ENCODE data around the gene RAMP1.

RAMP1 gene

GRCh38 chr2:237876061-237876526 is 16.7 kb downstream of the RAMP1 start:
- DNase-seq (ENCODE audit: low read depth in 4 of 4, low spot score in 1 of 4): no peak

DNA sequence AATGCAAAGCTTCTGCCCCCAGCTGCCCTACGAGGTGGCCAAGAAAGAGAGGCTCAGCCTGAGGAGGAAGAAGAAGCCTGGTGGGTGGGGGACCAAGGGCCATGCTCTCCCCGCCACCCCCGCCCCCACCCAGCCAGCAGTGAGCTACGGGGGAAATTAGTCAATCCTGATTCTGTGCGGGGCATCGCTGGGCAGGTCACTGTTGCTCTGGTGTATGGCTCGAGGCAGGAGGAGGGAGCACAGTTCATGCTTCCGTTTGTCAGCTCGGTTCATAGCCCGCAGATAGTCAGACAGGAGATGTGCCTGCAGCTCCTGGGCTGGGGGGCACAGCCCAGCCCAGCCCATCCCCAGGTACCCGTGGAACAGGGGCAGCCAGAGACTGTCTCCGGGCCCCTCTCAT is 17.1 kb downstream of the RAMP1 start:
- no peak for DNase-seq (ENCODE audit: low read depth in 4 of 4, low spot score in 1 of 4)

- no peak for DNase-seq (ENCODE audit: low read depth in 4 of 4, low spot score in 1 of 4)
These were observed 17.6 kb downstream of the RAMP1 start for GRCh38 chr2:237876951-237877491.

DNA sequence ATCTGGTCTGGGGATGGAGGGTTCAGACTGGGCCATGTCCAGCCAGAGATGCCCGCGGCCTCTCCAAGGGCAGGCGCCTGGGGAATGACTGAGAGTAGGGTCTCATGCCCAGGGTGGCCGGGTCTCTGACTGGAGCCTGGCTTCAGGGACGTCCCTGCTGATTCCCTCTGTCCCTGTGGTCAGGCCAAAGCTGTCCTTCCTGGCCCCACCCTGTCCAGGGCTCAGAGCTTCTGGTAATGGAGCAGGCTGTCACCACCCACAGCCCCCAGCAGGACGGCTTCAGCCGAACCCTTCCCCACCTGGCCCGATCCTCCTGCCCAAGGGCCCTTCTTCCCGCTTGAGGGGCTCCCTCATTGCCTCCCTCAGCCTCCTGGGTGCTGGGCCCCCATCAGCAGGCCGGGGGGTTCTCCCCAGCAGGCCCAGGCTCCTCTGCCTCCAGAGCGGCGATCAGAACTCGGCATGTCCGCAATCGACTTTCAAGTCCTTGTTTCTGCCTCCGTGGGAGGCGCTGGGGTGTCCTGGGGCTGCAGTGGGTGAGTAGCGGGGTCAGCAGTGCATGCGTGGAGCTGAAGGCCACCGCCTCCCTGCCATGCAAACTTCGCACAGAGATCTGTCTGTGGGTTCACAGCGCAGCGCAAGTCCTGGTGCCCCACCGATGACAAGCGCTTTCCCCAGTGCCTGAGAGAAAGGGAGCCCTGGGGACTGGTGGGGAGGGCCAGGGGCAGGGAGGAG is 18.3 kb downstream of the RAMP1 start:
- DNase-seq (ENCODE audit: low read depth in 4 of 4, low spot score in 1 of 4): no peak

DNA sequence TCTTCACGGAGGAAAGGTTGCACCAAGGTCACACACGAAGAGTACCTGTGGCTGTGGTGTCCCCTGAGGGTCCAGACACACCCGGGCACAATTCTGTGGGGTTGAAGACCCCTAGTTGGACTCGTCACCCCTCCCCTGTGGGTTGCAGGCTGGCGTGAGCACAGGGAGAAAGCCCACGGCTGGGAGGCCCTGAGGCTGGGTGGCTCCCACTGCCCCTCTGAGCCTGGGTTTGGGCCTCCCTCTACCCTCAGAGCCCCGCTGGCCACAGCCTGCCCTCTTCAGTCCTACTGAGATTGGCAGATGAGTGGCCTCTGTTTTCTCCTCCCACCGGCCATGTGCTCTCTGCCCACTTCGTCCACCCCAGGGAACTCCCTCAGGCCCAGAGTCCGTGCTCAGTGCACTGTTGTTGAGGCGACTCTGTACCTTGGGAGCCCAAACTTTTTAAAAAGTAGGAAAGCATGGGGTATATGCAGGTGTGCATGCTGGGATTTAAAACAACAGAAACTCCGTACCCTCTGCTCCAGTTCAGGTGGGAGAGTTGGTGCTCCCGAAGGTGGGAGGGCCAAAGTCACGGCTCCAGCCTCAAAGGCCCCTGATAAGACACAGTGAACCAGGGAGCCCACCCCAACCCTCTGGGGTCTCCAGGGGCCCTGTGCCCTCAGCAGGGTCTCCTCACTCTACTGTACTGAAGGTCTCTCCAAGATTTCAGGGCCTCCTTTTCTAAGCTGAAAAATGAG is 19.1 kb downstream of the RAMP1 start:
- no peak for DNase-seq (ENCODE audit: low read depth in 4 of 4, low spot score in 1 of 4)

DNA sequence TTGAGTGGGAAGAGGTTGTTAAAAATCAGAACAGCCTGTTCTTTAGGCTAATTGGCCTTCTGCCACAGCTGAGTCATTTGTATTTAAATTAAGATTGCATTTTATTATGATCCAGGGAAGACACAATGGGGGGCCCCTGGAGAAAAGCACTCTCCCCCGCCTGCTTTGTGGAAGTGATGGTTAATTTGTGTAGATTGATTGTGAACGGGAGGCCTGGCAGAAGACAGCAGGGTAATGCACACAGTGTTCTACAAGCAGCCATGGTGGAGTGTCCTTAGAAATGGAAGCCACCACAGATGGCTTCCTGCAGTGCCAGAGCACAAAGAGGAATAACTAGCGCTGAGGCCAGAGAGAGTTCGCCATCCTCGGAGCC is 19.6 kb downstream of the RAMP1 start:
- DNase-seq (ENCODE audit: low read depth in 4 of 4, low spot score in 1 of 4): no peak

GRCh38 chr2:237879991-237880560 is 20.7 kb downstream of the RAMP1 start:
- no peak for DNase-seq (ENCODE audit: low read depth in 4 of 4, low spot score in 1 of 4)

- DNase-seq (ENCODE audit: low read depth in 4 of 4, low spot score in 1 of 4): no peak
These were observed 23.4 kb downstream of the RAMP1 start for GRCh38 chr2:237882510-237883481.

DNA sequence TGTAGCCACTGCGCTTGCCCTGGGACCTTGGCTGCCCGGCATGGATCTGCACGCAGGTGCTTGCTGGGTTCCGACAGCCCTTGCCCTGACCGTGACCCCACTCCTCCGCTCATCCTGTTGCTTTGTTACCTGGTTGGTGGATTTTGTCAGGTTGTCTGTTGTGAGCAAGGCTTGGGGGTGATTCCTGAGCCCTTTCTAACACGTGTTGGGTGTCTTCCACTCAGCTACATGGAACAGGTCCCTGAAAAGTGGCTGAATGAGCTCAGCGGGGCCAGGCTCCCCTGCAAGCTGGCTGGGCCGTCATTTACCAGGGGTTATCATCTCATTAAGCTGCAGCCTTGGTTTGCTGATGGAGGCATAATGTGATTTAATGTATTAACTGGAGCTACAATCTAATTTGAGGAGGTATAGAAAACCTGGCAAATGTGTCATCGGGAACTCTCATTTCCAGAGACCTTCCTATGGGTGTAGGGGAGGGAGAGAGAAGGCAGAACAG is 24.6 kb downstream of the RAMP1 start:
- DNase-seq (ENCODE audit: low read depth in 4 of 4, low spot score in 1 of 4): no peak

DNA sequence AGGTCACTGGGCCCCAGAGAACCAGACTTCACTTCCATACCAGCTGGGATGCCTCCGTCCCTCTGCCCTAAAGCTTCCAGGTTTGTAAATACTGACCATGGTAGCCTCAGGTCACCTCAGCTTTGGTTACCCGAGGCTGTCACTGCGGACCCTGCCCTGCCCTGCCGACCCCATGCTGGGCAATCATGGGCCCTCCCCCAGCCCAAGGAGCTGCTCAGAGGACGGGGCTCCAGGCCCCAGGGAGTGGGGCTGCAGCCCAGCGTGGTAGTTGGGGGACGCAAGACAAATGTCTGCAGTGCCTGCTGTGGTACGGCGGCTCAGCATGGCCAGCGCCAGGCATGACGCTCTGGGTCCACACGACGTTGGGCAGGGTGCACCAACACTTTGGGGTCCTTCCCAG is 25.3 kb downstream of the RAMP1 start:
- no peak for DNase-seq (ENCODE audit: low read depth in 4 of 4, low spot score in 1 of 4)

- DNase-seq (ENCODE audit: low read depth in 4 of 4, low spot score in 1 of 4): no peak
These were observed 25.9 kb downstream of the RAMP1 start for GRCh38 chr2:237885111-237885930.

GRCh38 chr2:237885931-237886684 is 26.7 kb downstream of the RAMP1 start:
- DNase-seq (ENCODE audit: low read depth in 4 of 4, low spot score in 1 of 4): no peak

- DNase-seq (ENCODE audit: low read depth in 4 of 4, low spot score in 1 of 4): no peak
These were observed 27.5 kb downstream of the RAMP1 start for GRCh38 chr2:237886685-237887481.

GRCh38 chr2:237888389-237888788 is 29.0 kb downstream of the RAMP1 start:
- DNase-seq (ENCODE audit: low read depth in 4 of 4, low spot score in 1 of 4): no peak

GRCh38 chr2:237889016-237889415 is 29.6 kb downstream of the RAMP1 start:
- no peak for DNase-seq (ENCODE audit: low read depth in 4 of 4, low spot score in 1 of 4)

GRCh38 chr2:237889811-237890210 is 30.4 kb downstream of the RAMP1 start:
- DNase-seq (ENCODE audit: low read depth in 4 of 4, low spot score in 1 of 4): no peak

DNA sequence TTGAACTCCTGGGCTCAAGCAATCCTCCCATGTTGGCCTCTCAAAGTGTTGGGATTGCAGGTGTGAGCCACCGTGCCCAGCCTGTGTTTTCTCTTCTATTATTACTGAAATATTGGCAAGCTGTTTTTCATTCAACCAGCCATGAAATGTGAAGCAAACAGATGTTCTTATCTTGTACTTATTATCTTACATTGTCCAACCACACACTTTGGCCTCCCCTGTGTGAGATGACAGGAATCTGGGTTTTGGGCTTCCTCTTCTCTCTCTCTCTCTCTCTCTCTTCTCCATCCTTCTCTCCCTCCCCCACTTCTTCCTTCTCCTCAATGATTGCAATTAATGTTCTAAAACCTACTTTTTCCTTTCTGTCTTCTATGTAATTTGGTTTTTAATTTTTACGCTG is 33.1 kb downstream of the RAMP1 start:
- DNase-seq (ENCODE audit: low read depth in 4 of 4, low spot score in 1 of 4): no peak

DNA sequence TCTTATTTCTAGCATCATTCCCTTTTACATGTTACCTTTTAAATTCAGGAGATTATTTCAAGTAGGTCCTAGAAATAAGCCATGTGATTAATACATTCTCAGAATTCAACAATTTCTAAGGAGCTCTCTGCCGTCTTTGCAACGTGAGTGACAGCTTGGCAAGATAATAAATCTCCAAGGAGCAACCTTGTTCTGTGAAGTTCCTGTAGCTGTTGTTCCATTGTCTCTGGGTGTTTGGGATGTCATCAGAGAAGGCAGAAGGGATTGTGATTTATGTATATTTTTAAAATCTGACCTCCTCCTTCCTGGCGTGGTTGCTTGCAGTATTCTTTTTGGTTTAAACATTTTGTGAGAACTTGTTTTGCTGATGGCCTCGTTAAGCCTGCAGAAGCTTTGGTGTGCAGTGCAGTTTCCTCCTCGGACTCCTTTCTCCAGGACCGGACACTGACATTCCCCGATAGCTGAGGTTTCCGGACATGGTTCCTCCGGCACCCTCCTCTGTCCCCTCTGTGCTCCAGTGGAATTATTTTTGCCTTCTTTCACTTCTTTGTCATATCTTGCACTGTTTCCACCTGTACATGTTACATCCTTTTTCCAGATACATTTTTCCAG is 33.7 kb downstream of the RAMP1 start:
- DNase-seq (ENCODE audit: low read depth in 4 of 4, low spot score in 1 of 4): no peak
